Neural progenitor cell (in vitro differentiated cells): Measurements from ENCODE around the gene PLEKHG5. TPM values are rescaled to one million over a fixed set of nuclear protein-coding genes. Genes with fewer than 3 reads are reported as not detected.

Experiments
- DNase-seq: peaks from one replicate; pipeline ENCODE4 v3.0.0-alpha.2; 2016; ENCODE audit warnings: low spot score
- H2AFZ ChIP-seq: fragments of 200-600 bp; sonication (generic); replicated peaks from 2 replicates; pipeline ENCODE4 v1.6.1; 2016; ENCODE audit warnings: antibody characterized with exemption
- H3F3A ChIP-seq: fragments of 200-600 bp; sonication (generic); 2 replicates; pipeline ENCODE4 v1.6.1; 2016; ENCODE audit warnings: antibody characterized with exemption, low read depth
- H3K27ac ChIP-seq: fragments of 200-600 bp; sonication (generic); 2 replicates; pipeline ENCODE4 v1.5.1; 2016; ENCODE audit warnings: mild to moderate bottlenecking
- H3K27me3 ChIP-seq: fragments of 200-600 bp; sonication (generic); 2 replicates; pipeline ENCODE4 v1.6.1; 2016; ENCODE audit warnings: mild to moderate bottlenecking, moderate library complexity
- H3K36me3 ChIP-seq: fragments of 200-600 bp; sonication (generic); 2 replicates; pipeline ENCODE4 v1.5.1; 2016
- H3K4me1 ChIP-seq: fragments of 200-600 bp; sonication (generic); 2 replicates; pipeline ENCODE4 v1.6.1; 2016; ENCODE audit warnings: mixed run types
- H3K4me2 ChIP-seq: fragments of 200-600 bp; sonication (generic); 2 replicates; pipeline ENCODE4 v1.6.1; 2016
- H3K4me3 ChIP-seq: fragments of 200-600 bp; sonication (generic); 2 replicates; pipeline ENCODE4 v1.5.1; 2016
- H3K79me2 ChIP-seq: fragments of 200-600 bp; sonication (generic); 2 replicates; pipeline ENCODE4 v1.6.1; 2016; ENCODE audit warnings: low read depth
- H3K9ac ChIP-seq: fragments of 200-600 bp; sonication (generic); 2 replicates; pipeline ENCODE4 v1.6.1; 2016
- H3K9me3 ChIP-seq: fragments of 200-600 bp; sonication (generic); 2 replicates; pipeline ENCODE4 v1.5.1; 2016; ENCODE audit warnings: low read depth
- H4K20me1 ChIP-seq: fragments of 200-600 bp; sonication (generic); 2 replicates; pipeline ENCODE4 v1.6.1; 2016; ENCODE audit warnings: low read depth
- H3K27ac Mint-ChIP-seq: 3 replicates; pipeline ENCODE4 v1.8.0; 2021; ENCODE audit warnings: mixed read lengths
- H3K27me3 Mint-ChIP-seq: 2 replicates; pipeline ENCODE4 v1.8.0; 2022; ENCODE audit warnings: low read depth, mild to moderate bottlenecking, inconsistent platforms, moderate library complexity, mixed read lengths; ENCODE audit not compliant: insufficient read depth
- H3K36me3 Mint-ChIP-seq: 3 replicates; pipeline ENCODE4 v1.8.0; 2021; ENCODE audit warnings: mixed read lengths
- H3K4me1 Mint-ChIP-seq: 3 replicates; pipeline ENCODE4 v1.8.0; 2021; ENCODE audit warnings: mixed read lengths
- H3K4me3 Mint-ChIP-seq: 3 replicates; pipeline ENCODE4 v1.8.0; 2021; ENCODE audit warnings: mild to moderate bottlenecking, moderate library complexity, mixed read lengths
- H3K9me3 Mint-ChIP-seq: 3 replicates; pipeline ENCODE4 v1.8.0; 2020; ENCODE audit warnings: mixed read lengths
- CTCF ChIP-seq: fragments of 200-600 bp; sonication (generic); IDR thresholded peaks from 2 replicates; pipeline ENCODE4 v1.5.1; 2017; ENCODE audit warnings: antibody characterized with exemption, mild to moderate bottlenecking
- EZH2 ChIP-seq: fragments of 200-600 bp; sonication (generic); IDR thresholded peaks from 2 replicates; pipeline ENCODE4 v1.6.1; 2017; ENCODE audit warnings: antibody characterized with exemption, mild to moderate bottlenecking, moderate library complexity
- EZH2phosphoT487 ChIP-seq: fragments of 200-600 bp; sonication (generic); IDR thresholded peaks from 2 replicates; pipeline ENCODE4 v1.6.1; 2017; ENCODE audit warnings: antibody characterized with exemption
- total RNA-seq: library from RNA; depleted of rRNA; stranded (reverse); fragments of >200 nt; gene quantifications from 2 replicates; pipeline ENCODE4 v1.2.3, GENCODE V29; 2015; ENCODE audit warnings: low replicate concordance

Gene PLEKHG5
- total RNA-seq, 1 donor from 2014 or later: 7.4 TPM

- Mint-ChIP-seq H3K4me1 (peaks cover 10% of the 10 kb centered on the region), H3K4me3 (no peak overlapping the region)
- H4K20me1 ChIP-seq: no peaks in the 10 kb centered on the region
Measured at GRCh38 chr1:6461538-6462411, 29.7 kb downstream of the PLEKHG5 start.

DNA sequence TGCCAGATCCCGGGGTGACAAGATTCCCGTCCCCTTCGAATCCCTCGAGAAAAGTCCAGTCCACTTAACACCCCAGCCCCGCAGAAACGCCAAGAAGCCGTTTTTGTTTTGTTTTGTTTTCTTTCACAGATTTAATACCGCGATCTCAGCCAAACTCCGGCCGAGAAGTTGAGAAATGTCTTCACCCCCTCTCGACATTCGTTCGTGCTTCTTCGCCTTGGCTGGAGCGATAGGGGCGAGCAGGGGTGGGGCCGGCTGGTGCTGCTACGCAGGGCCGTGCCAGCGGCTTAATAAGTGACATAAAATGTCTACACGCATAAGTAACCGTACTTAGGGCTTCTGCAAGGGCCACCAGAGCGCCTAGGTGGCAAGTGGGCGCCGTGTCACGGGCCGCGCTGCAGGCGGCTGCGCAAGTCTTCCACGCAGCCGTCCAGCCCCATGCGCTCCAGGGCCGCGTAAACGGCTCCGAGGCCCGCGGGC, 30.4 kb downstream of the PLEKHG5 start:
- H3K36me3 ChIP-seq: no peaks in the 10 kb centered on the region
- Mint-ChIP-seq H3K4me3 (no peak overlapping the region), H3K27me3 (peaks cover 3% of the 10 kb centered on the region), H3K36me3 (peaks cover 3% of the 10 kb centered on the region), H3K9me3 (no peaks in the 10 kb centered on the region), H3K4me1 (peaks cover 10% of the 10 kb centered on the region), H3K27ac (no peak overlapping the region)
- no peak for TF ChIP-seq EZH2phosphoT487
- TF ChIP-seq EZH2: no peak
- no peak for TF ChIP-seq CTCF
- no peak overlapping the region for H3K4me2 ChIP-seq
- H4K20me1 ChIP-seq: no peaks in the 10 kb centered on the region
- no peak overlapping the region for H3K4me3 ChIP-seq
- DNase-seq: no peak
- no peak overlapping the region for H3K27ac ChIP-seq
- no peak overlapping the region for H2AFZ ChIP-seq
- H3K79me2 ChIP-seq: no peaks in the 10 kb centered on the region
- peaks cover 7% of the 10 kb centered on the region for H3F3A ChIP-seq
- peaks cover 9% of the 10 kb centered on the region for H3K27me3 ChIP-seq
- no peaks in the 10 kb centered on the region for H3K9me3 ChIP-seq
- no peak overlapping the region for H3K9ac ChIP-seq
- H3K4me1 ChIP-seq: peaks cover 22% of the 10 kb centered on the region

More at GRCh38 chr1:6461538-6462411, 29.7 kb downstream of the PLEKHG5 start:
- Mint-ChIP-seq H3K27ac (no peak overlapping the region), H3K36me3 (peaks cover 3% of the 10 kb centered on the region), H3K9me3 (no peaks in the 10 kb centered on the region), H3K27me3 (peaks cover 5% of the 10 kb centered on the region)
- peaks cover 4% of the 10 kb centered on the region for H3F3A ChIP-seq
- no peak overlapping the region for H3K9ac ChIP-seq
- no peaks in the 10 kb centered on the region for H3K79me2 ChIP-seq
- no peak overlapping the region for H3K4me2 ChIP-seq
- TF ChIP-seq EZH2: no peak
- no peak for TF ChIP-seq CTCF
- no peak for TF ChIP-seq EZH2phosphoT487
- no peak overlapping the region for H2AFZ ChIP-seq
- no peak overlapping the region for H3K4me3 ChIP-seq
- peaks cover 23% of the 10 kb centered on the region for H3K4me1 ChIP-seq
- no peaks in the 10 kb centered on the region for H3K9me3 ChIP-seq
- no peaks in the 10 kb centered on the region for H3K36me3 ChIP-seq
- H3K27me3 ChIP-seq: peaks cover 16% of the 10 kb centered on the region
- H3K27ac ChIP-seq: no peak overlapping the region
- no peak for DNase-seq

GRCh38 chr1:6460301-6461050, 31.0 kb downstream of the PLEKHG5 start:
- no peak overlapping the region for H3K4me3 Mint-ChIP-seq
- H3K9me3 ChIP-seq: no peaks in the 10 kb centered on the region
- H3K27ac ChIP-seq: no peak overlapping the region
- H4K20me1 ChIP-seq: no peaks in the 10 kb centered on the region
- peaks cover 3% of the 10 kb centered on the region for H3K27me3 ChIP-seq
- no peak for DNase-seq
- no peak overlapping the region for H3K4me3 ChIP-seq
- peaks cover 15% of the 10 kb centered on the region for H3K4me1 ChIP-seq
- peak overlapping the region; percentile 69 for H3K4me2 ChIP-seq
- peaks cover 7% of the 10 kb centered on the region for H3F3A ChIP-seq
- no peaks in the 10 kb centered on the region for H3K79me2 ChIP-seq
- H3K27me3 Mint-ChIP-seq: peaks cover 3% of the 10 kb centered on the region
- no peak overlapping the region for H3K9ac ChIP-seq
- no peak overlapping the region for H3K27ac Mint-ChIP-seq
- no peaks in the 10 kb centered on the region for H3K36me3 ChIP-seq
- no peaks in the 10 kb centered on the region for H3K9me3 Mint-ChIP-seq
- TF ChIP-seq CTCF (no peak), EZH2phosphoT487 (no peak), EZH2 (no peak)
- H3K36me3 Mint-ChIP-seq: peaks cover 3% of the 10 kb centered on the region
- peaks cover 10% of the 10 kb centered on the region for H3K4me1 Mint-ChIP-seq
- H2AFZ ChIP-seq: no peak overlapping the region
